ENCODE measurements around the gene APOBEC3A.

APOBEC3A gene

GRCh38 chr22:38957046-38957770, at the start of gene APOBEC3A:
Gene APOBEC3A (plus strand): TSS chr22:38957609. CDS start chr22:38957692, 83 bp downstream.
- no peak for DNase-seq

DNA sequence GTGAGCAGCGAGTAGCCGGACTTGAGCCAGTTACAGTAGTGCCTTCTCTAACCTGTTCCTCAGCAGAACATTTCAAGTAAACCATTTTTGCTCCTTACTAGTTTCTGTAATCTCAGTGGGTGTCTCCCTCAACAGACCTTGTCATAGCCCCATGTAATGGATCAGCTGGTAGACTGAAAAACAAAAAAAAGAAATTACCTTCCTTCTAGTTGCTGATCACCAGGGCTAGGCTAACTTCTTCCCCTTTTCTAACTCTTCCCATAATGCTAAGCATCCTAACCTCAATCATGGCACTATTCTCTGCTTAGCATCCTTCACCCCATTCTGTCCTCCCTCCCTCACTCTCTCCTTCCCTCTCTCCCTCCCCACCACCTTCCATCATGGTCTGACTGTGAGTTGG, 49.6 kb upstream of the APOBEC3A start:
- no peak for DNase-seq

DNA sequence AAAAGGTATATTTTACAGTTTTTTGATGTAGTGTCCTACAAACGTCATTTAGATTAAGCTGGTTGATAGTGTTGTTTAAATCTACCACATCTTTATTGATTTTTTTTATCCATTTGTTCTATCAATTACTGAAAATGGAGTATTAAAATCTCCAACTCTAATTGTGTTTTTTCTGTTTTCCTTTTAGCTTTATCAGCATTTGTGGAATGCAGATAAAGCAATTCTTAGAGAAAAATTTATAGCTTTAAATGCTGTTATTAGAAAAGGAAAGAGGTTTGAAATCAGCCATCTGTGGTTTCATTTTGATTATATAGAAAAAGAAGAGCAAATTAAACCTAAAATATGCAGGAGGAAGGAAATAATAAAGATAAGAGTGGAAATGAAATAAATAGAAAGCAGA, 46.0 kb upstream of the APOBEC3A start:
- DNase-seq = no peak

DNA sequence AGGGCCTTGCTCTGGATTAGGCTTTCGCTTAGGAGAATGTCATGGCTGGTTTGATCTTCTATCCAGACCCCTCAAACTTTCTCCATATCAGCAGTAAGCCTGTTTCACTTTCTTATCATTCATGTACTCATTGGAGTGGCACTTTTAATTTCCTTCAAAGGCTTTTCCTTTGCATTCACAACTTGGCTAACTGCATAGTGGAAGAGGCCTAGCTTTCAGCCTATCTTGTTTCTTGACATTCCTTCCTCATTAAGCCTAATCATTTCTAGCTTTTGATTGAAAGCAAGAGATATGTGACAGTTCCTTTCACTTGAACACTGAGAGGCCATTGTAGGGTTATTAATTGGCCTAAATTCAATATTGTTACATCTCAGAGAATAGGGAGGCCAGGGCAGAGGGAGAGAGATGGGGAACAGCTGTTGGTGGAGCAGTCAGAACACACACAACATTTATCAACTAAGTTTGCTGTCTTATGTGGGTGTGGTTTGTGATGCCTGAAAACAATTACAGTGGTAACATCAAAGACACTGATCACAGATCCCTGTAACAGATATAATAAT, 37.7 kb upstream of the APOBEC3A start:
- DNase-seq = no peak

DNA sequence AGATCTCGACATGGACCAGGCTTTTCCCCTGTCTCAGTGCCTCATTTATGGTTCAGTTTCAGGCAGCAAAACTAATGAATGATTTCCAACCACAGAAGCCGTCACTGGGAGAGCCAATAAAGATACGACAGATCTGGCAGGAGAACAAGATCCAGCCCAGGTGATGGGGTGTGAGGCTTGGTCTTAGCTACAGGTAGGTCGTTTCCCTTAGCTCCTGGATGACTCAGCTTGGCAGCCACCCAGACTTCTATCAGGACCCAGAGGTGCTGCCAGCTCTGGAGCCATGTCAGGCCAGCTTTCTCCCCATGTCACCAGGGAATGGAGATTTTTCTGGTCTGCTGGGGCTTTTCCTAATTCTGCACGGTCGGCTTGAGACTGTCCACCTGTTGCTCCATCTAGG, 36.3 kb upstream of the APOBEC3A start:
- peak; percentile 73 for DNase-seq

DNA sequence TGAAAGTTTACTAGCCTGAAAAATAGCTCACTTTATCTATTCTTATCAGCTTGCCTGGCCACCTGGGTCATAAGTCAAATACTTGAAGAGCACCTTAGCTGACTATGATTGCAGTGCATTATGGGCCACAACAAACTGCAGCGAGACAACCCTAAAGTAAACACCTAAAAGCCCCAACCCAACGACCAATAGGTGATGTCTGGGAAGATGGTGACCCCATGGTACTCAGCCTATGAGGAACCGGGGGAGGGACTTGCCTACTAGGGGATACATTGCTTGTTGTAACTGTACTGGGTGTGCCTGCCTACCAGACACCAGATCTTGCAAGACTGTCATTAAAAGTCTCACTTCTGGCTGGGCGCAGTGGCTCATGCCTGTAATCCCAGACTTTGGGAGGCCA, 35.6 kb upstream of the APOBEC3A start:
- no peak for DNase-seq

DNA sequence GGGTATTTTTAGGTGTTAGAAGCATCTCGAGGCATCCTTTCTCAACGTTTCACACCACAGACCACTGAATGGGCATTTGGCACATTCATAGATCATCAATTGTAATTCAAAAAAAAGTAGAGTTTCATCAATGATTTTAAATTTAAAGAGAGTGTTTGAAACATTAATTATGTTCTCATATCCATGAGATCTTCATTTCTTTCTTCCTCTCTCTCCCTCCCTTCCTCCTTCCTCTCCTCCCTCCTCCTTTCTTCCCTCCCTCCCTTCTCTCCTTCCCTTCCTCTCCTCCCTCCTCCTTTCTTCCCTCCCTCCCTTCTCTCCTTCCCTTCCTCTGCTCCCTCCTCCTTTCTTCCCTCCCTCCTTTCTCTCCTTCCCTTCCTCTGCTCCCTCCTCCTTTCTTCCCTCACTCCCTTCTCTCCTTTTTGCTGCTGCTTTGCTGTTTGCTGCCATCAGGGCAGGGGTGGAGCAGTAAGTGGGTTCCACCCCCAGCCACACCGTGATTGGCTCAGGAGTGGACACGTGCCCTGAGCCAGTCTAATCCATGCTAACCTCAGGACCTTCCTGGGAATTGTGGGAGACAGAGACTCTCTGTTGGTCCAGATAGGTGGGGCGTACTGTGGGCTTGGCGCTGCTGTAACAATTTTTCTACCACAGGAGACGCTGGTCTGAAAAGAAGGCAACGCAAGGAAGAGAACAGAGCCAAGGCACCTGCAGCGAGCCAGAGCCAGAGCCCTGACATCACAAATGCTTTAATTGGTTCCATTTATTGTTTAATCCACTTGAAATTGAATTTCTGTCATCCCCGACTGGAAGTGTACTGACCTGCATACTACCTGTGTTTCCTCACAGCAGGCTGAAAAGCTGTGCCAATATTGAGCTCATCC, 33.7 kb upstream of the APOBEC3A start:
- peak; percentile 100 for DNase-seq

DNA sequence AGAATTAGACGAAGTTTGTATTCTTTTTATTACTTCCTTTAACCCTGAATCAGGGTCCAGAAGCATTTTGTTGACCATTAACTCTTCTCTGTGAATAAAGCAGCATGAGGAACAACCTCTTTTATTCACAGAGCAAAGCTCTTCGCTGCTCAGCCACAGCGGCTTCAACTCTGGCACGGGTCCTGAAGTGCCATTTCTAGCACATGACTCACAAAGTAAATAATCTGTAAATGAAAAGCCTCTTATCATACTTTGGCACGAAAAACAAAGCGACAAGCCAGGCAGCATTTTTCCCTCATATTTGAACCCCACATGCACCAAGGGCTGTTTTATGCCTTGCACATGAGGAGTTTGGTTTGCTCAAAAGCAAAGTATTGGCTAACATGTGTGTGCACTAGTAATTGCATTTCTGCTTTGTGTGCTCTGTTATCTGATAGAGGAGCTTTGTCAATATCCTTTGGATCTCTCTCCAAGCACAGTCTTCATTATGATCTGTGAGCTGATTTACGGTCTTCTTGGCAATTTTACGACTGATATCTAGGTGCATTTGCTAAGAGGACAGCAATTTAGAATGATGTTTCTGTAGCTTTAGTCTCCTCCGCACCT, 33.0 kb upstream of the APOBEC3A start:
- DNase-seq = peak; percentile 100

DNA sequence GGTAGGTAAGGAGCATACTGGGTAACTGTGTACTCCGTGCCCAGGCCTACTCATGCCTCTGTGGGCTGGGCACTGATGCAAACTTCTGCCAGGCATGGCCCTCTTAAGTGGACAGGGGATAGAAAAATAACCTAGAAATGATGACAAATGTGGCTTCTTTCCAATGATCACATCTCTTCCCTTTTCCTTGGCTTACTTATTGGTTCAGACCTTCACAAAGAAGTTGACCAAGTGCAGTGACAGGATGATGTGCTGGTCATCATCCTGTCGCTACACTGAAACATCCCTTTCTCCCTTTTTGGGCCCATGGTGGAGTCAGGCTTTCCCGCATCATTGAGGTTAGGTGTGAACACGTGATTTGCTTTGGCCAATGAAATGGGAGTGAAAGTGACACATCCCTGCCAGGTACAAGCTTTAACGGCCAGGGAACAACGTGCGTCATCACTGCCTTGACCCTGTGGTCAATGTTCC, 31.8 kb upstream of the APOBEC3A start:
- DNase-seq = peak; percentile 40

DNA sequence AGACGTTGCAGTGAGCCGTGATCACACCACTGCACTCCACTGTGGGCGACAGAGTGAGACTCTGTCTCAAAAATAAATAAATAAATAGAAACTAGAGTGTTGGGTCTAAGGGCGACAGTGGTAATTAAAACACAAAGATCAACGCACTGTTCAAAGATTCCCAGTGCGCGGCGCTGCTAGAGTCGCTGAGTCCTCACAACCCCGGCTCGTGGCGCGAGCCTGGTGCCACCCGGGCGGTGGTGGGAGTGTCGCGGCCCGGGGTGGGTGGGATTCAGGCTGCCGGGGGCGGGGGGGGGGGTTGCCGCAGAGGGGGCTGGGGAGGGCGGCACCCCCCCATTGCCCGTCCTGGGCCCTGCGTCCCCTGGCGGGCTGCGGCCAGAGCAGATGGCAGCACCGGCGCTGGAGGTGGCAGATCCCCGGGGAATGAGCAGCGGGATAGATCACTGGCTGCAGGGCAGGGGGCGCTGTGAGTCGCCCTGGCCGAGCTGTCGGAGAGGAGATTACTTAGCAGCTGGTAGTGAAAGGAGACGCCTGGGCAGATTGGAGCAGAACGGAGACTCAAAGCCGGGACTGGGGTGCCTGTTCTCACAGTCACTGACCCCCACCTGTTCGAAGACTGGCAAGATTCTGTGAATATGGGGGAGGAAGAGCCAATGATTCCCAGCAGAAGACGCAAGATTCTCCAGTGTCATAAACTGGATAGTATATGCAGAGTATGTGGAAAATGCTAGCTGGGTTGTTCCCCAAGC, 30.2 kb upstream of the APOBEC3A start:
- DNase-seq = peak; percentile 95

DNA sequence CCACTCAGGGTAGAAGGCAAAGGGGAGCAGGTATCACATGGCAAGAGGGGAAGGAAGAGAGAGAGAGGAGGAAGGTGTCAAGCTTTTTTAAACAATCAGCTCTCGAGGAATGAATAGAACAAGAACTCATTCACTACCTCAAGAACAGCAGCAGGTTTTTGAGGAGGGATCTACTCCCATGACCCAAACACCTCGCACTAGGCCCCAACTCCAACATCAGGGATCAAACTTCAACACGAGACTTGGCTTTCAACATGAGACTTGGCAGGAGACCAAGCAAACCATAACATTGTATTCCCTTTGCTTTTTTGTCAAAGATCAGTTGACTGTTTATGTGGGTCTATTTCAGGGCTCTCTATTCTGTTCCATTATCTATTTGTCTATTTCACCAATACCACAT, 26.9 kb upstream of the APOBEC3A start:
- no peak for DNase-seq

GRCh38 chr22:38935023-38935422, 22.4 kb upstream of the APOBEC3A start:
- DNase-seq = peak; percentile 100

DNA sequence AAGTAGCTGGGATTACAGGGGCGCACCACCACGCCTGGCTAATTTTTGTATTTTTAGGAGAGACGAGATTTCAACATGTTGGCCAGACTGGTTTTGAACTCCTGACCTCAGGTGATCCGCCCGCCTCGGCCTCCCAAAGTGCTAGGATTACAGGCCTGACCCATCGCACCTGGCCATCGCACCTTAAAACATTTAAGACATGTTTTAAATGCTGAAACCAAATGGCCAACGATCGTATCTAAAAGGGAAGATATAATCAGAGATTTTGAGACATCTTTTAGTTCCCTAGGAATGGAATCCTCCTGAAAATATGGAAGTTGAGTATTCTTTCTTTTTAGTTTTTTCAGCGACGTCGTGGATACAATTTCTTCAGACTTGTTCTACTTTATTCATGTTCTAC, 21.8 kb upstream of the APOBEC3A start:
- no peak for DNase-seq

DNA sequence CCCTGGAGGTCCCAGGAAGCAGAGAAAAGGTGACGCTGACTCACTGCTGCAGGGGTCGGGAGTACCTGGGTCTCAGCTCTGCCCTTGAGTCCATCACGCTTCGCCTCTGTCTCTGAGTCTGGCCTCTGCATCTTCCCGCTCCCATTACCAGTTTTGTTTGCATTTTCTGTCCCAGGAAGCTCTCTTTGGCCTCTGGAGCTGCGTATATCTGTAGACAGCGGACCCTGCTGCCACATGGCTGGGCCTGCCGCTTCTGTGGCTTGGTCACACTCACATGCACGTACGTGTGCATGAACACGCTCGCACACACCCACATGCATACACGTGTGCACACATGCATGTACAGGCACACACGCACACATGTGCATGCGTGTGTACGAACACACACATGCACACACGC, 20.8 kb upstream of the APOBEC3A start:
- no peak for DNase-seq

DNA sequence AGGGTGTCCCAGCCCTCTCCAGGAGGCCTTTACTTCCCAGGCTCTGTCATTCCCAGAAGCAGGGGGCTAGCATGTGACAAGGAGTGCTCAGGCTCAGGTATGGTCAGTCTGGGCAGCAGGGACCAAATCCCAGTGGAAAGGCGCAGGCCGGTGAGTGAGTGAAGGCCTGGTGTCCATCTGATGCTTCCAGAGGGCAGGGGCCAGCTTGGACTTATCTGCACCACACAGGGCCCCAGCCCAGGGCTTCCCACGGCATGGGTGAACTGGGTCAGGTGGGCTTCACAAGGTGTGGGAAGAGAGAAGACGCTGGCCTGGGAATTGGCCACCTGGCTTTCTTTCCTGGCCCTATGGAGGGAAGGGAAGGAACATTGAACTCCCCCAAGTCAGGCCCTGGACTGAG, 20.4 kb upstream of the APOBEC3A start:
- no peak for DNase-seq

GRCh38 chr22:38937541-38937940, 19.9 kb upstream of the APOBEC3A start:
- DNase-seq = no peak

DNA sequence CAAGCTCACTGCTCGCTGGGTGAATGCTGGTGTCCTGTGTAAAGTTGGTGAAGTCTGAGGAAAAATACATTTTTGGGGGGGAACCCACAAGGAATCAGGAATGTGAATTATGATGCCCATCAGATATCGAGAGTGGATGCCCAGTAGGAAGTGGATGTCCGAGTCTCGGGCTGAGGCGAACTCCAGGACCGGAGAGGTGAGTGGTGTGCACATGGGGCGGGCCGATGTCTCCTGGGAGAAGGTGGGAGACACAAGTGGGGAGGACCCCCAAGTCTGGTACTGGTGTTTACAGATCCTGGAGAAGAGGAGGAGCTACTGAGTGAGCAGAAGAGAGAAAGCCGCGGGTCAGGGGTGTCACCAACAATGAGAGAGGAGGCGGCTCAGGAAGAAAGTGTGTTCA, 19.2 kb upstream of the APOBEC3A start:
- no peak for DNase-seq

DNA sequence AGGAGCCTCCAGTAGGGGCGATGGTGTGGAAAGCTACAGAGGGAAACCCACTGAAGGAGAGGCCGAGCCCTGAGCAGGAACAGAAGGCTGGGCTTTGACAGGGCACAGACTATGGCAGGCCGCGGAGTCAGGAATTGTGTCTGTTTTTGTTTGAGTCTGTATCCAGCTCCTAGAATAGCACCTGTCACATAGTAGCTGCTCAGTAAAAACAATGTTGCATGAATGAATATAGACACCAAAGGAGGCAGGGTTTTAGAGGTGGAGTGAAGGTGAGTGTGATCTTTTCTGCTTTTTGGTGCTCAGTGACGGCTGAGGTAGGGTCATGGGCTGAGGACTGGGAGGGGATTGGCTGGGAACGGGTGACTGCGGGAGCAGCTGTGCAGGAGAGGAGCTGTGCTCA, 18.5 kb upstream of the APOBEC3A start:
- DNase-seq = no peak

DNA sequence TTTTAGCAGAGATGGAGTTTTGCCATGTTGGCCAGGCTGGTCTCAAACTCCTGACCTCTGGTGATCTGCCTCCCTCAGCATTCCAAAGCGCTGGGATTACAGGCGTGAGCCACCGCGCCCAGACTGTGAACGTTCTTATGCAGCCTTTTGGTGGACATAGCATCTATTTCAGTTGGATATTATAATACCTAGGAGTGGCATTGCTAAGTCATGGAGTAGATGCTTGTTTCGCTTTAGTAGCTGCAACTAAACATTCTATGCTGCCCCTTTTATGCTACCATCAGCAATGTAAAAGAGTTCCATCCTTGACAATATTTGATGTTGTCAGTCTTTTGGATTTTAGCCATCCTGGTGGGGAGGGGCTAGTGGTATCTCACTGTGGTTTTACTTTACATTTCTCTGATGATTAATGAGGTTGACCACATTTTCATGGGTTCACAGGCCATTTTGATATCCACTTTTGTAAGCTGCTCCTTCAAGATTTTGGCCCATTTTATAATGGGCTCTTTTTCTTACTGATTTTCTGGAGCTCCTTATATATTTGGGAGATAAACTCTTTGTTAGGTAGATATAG, 16.5 kb upstream of the APOBEC3A start:
- no peak for DNase-seq

DNA sequence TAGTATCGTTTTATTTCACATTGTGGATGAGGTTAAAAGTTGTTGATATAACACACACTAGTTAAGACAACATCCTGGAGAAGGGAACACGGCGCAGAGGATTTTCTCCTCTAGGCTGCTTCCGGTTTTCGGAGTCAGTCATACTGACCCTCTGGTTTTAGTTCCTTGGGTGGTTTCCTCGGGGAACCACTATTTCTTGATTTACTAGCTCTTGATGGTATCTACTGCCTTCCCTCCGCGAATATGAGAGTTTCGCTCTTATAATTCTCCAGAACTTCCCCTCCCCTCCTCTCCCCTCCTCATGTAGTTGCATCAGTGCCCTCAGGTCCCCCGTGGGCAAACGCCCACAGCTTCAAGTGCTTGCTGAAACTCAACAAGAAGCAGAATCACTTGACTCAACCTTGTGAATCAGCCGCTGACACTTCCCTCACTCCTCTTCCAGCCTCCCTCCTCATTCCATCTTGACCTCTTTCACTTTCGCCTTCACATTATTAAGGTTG, 15.9 kb upstream of the APOBEC3A start:
- DNase-seq = no peak

- DNase-seq = no peak
These were observed 14.7 kb upstream of the APOBEC3A start for GRCh38 chr22:38942702-38943101.

DNA sequence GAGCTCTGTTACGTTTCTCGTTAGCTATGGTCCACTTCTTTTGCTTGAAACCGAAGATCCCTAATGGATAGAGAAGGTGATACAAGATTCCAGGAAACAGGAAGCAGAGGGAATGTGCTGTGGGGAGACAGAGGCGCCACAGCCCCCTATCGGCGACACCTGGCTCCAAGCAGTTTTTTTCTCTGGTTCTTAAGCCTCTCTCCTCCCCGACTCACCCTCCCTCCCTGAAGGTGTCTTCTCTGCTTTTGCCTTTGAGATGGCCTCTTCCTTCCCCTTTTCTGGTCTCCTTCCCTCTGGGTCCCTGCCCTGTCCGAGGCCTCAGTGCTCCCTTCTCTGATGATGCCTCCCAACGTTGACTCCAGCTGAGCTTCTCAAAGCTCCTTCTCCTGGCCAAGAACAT, 14.2 kb upstream of the APOBEC3A start:
- DNase-seq = no peak

Measured in NCI-H69 (cell line).